GM18502 (cell line): ENCODE data around the gene REEP1.

Source experiments
- ATAC-seq: cut with Tn5 transposase; IDR thresholded peaks from one replicate; pipeline ENCODE4 v1.9.1; 2021; ENCODE audit warnings: mild to moderate bottlenecking; ENCODE audit not compliant: unreplicated experiment, poor library complexity

The REEP1 gene

GRCh38 chr2:86286516-86286915 is 50.9 kb downstream of the REEP1 start:
- ATAC-seq = no peak

- no peak for ATAC-seq
Observed at GRCh38 chr2:86285981-86286380, 51.4 kb downstream of the REEP1 start.

- no peak for ATAC-seq
Observed at GRCh38 chr2:86285571-86285970, 51.9 kb downstream of the REEP1 start.

GRCh38 chr2:86284987-86285386 is 52.4 kb downstream of the REEP1 start:
- no peak for ATAC-seq

GRCh38 chr2:86284401-86284841 is 53.0 kb downstream of the REEP1 start:
- no peak for ATAC-seq

- no peak for ATAC-seq
Observed at GRCh38 chr2:86283411-86284030, 53.9 kb downstream of the REEP1 start.

GRCh38 chr2:86281066-86281700 is 56.2 kb downstream of the REEP1 start:
- no peak for ATAC-seq

GRCh38 chr2:86280191-86280667 is 57.2 kb downstream of the REEP1 start:
- no peak for ATAC-seq

GRCh38 chr2:86275962-86276361 is 61.5 kb downstream of the REEP1 start:
- ATAC-seq = no peak

- ATAC-seq = no peak
Observed at GRCh38 chr2:86275384-86275799, 62.0 kb downstream of the REEP1 start.

GRCh38 chr2:86274918-86275275 is 62.5 kb downstream of the REEP1 start:
- ATAC-seq = peak; percentile 65

GRCh38 chr2:86274265-86274917 is 63.0 kb downstream of the REEP1 start:
- peak; percentile 60 for ATAC-seq

- ATAC-seq = no peak
Observed at GRCh38 chr2:86272111-86272510, 65.3 kb downstream of the REEP1 start.

GRCh38 chr2:86271248-86271647 is 66.2 kb downstream of the REEP1 start:
- ATAC-seq = no peak

GRCh38 chr2:86263956-86264355 is 73.5 kb downstream of the REEP1 start:
- ATAC-seq = no peak

GRCh38 chr2:86260978-86261377 is 76.4 kb downstream of the REEP1 start:
- no peak for ATAC-seq

- ATAC-seq = no peak
Observed at GRCh38 chr2:86258106-86258505, 79.3 kb downstream of the REEP1 start.

- ATAC-seq = no peak
Observed at GRCh38 chr2:86256982-86257381, 80.4 kb downstream of the REEP1 start.

GRCh38 chr2:86256300-86256699 is 81.1 kb downstream of the REEP1 start:
- ATAC-seq = no peak

- no peak for ATAC-seq
Observed at GRCh38 chr2:86254576-86255538, 82.6 kb downstream of the REEP1 start.
